GM21825 (cell line): ENCODE results near the gene AGPAT3.

Source experiments
- ATAC-seq: cut with Tn5 transposase; IDR thresholded peaks from one replicate; pipeline ENCODE4 v1.9.1; 2021; ENCODE audit warnings: mild to moderate bottlenecking, moderate library complexity; ENCODE audit not compliant: unreplicated experiment

AGPAT3 gene

DNA sequence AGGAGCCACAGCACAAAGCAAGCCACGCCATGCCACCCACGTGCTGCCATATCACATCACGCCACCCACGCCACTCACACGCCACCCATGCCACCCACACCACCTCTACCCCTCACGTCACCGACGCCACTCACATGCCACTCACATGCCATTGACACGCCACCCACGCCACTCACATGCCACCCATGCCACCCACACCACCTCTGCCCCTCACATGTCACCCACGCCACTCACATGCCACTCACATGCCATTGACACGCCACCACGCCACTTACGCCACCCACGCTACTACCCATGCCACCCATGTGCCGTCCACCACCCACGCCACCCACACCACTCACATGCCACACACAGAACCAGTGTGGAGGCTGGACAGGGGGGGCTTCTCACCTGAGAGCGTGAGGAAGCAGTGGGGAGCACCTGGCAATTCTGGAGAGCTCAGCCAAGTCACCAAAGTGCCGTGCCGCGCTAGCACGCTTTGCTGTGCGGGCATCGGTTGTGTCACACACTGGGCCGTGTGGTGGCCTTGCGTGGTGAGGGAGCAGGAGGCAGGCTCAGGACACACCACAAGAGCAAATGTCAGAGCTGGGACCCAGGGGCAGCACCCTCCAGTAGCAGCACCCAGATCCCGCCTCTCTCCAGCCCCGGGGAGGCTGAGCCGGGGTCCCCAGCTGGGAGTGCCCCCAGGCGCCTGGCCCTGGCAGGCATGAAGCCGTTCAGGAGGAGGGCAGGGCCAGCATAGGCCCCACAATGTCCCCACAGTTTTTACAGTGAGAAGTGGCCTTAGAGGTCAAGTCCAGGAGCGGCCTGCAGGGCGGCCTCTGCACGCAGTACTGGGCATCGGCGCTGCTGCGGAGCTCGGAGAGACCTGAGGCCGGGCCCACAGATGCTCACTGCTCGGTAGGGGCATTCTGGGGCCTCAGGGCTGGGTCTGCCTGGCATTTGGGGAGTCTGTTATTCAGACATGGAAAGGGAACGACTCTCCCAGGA is 70.0 kb downstream of the AGPAT3 start:
- ATAC-seq = no peak

DNA sequence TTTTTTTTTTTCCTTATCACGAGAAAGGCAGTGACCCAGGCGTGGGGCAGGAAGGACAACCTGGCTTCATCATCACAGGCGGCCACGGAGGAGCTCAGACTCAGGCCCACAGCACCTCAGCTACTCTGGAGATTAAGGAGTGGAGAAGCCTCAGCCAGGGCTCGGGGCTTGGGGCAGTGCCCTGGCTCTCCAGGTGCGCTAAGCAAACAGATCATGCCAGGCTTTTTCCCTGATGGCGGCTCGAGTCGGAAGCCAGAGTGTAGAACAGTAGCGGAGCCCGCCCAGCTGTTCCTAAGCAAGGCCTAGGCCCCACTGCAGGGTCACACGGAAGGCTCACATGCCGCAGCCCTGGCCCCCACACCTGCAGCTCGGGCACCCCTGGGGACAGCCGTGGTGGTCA is 70.7 kb downstream of the AGPAT3 start:
- no peak for ATAC-seq

DNA sequence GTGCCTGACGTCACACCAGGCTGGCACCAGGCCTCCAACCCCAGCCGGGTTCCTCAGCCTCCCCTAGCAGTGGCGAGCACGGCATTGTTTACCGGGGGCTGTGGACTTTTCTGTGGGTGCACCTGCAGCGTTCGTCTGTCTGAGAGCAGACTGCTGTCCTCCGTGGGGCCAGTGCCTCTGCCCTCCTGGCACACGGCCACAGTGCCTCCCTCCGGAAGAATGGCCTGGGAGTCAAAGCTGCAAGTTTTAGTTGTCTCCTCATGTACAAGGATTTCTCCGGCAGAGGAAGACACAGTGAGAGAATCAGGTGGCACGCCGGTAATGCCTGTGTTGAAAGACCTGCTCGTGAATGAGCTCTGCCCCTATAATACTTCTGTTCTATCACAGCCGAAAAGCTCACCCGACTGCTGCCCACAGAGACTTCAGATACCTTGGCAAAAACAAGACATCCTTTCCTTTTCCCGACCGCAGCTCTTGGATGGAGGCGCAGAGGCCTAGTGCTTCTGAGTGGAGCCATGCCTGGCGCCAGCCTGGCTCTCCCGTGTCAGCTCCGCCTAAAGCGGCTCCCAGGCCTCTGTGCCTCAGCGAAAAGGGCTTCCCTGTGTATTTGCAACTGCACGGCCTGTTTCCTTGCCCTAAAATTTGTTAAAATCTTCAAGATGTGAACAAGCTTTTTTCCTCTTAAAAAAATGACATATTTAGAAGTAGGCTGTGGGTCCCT is 71.4 kb downstream of the AGPAT3 start:
- no peak for ATAC-seq

DNA sequence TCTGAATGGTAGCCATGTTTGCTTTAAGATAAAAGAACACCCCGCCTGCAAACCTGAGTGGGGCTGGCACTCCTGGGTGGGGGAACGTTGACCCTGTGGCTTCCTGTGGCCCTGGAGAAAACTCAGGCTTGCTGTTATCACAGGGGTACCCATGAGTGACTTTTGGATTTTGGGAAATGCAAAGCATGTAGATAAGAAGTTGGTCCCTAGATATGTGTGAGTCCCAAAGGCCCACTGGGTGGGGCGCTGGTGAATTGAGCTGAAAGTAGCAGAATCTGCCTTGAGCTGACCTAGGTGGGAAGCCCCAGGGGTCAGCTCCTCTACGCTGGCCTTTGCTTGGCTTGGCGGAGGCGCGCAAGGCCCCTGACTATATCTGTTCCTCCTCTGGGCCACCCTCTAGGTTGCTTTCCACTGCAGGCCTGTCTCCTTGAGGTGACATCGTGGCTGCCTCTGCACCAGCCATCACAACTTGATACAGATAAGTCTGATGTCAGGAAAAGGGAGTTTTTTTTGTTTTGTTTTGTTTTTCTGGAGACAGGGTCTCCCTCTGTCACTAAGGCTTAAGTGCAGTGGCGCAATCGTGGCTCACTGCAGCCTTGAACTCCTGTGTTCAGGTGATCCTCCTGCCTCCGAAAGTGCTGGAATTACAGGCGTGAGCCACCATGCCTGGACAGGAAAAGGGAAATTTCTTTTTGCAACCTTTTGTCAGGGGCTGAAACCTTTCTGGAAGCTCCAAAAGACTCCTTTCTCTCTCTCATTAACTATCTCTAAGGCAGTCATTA is 72.2 kb downstream of the AGPAT3 start:
- ATAC-seq = no peak

DNA sequence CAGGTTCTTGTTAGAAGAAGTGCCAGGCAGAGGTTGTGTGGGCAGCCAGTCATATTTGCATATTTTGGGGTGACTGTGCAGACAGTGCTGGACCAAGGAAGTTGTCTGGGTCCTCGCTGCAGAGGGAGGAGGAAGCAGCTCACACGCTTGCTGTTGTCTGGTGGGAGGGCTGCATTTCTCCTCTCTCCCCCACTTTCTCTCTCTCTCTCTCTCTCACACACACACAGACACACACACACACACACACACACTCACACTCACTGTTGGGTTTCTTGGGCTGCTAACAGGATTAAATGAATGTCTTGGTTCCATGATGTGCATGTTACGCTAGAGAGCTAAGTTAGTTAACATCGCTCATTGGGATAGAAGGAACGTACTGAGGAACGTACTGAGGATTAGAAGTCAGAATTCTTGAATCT is 72.9 kb downstream of the AGPAT3 start:
- peak; percentile 37 for ATAC-seq

DNA sequence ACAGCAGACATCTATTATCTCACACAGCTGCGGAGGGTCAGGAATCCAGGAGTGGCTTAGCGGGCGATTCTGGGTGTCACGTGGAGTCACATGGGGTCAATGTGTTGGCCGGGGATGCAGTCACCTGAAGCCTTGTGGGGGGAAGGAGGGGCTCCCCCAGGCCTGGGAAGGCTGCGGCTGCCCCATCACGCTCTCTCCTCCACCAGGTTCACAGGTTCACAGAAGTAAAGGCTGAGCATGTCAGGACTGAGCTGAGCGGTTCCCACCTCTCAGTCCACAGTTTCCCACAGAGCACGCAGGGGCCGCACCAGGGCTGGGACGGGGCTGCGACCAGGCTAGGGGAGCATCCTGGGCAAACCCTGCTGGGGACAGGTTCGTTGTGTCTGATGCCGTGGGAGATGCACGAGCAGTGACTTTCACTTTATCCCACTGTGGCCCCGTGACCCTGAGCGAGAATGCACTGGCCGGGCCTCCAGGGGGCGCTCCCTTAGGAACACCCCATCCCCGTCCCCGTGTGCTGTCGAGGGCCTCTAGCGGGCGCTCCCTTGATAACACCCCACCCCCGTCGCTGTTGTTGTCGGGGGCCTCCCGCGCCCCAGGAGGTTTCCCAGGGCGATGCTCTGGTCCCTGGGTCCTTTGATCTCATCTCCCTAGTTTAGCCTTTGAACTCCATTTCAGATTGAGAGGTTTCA is 73.9 kb downstream of the AGPAT3 start:
- peak; percentile 71 for ATAC-seq

DNA sequence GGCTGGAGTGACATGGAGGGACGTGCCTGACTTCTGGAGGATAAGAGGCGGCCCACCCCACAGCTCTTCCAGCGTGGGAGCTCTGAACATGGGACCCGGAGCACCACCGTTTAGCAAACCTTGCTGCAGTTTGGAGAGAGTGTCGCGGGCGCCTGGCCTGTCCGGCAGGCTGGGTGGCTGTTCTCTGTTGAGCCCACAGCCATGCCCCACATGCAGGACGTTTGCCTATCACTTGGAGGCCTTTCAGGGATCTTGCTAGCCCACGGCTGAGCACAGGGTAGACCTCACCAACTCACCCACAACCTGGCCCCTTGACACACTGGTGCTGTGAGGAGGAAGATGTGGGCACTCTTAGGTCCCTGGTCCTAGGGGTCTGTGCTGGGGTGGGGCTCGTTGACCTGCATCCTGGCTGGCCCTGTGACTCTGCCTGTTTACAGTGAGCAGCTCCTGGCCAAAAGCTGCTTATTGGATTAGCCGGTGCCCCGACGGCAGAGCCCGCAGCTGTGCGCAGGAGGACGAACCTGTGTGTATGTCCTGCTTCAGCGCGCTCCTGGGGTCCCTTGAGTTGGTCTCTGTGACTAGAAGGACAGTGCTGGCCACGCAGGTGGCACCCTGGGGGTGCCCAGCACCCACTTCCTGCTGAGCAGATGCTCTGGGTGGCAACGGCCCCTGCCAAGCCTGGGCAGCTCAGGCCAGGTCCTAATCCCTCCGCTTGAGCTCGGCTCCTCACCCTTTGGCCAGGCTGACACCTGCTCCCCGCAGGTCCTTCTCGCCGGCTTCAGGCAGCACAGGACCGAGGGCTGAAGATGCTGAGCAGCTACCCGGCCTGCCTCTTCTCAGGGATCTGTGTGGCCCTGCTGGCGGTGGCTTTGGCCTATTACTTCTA is 74.7 kb downstream of the AGPAT3 start:
- no peak for ATAC-seq

DNA sequence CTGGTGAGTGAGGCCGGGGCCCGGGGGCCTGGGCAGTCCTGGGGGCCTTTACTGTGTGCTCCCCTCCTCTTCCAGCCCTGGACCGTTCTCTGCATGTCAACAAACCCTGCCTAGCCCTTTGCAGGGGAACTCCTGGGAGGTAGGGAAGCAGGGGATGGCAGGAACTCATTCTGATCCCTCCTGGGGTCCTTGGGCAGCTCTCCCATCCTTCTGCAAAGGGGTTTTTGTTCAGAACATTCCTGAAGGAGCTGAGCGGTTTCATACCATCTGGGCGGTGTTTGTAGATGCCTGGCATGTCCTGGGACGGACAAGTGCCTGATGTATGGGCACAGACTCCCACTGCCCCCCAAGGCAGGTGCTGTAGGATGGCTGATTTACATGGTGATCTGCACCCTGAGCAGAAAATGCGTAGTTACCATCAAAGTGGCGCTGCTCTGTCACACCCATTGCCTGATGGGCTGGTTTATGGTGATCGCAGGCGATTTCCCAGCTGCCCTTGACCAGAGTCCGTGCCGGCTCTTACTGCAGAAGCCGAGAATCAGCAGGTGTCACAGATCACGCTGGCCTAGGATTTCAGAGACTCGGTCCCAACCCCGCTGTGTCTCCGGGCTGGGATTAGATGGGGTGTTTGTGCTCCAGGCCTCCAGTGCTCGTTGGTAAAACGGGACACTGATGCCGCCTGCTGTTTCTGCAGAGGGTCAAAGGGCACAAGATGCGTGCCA is 75.5 kb downstream of the AGPAT3 start:
- no peak for ATAC-seq

DNA sequence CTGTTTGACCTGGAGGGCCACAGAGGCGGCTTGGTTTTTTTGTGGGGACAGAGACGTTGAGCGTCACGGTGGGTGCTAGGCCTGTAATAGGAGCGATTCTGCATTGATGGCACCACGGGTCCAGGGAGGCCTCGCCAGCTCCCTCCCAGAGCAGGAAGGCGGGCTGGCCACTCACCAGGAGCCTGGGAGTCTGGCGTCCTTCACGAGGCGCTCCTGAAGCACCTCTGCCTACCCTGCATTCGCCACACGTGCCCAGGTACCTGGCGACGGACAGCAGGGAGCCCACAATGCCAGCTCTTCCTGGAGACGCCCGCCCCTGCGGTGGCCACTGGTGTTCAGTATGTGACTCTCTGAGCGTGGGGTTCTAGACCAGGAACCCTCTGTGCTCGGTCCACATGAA is 77.2 kb downstream of the AGPAT3 start:
- ATAC-seq = no peak

DNA sequence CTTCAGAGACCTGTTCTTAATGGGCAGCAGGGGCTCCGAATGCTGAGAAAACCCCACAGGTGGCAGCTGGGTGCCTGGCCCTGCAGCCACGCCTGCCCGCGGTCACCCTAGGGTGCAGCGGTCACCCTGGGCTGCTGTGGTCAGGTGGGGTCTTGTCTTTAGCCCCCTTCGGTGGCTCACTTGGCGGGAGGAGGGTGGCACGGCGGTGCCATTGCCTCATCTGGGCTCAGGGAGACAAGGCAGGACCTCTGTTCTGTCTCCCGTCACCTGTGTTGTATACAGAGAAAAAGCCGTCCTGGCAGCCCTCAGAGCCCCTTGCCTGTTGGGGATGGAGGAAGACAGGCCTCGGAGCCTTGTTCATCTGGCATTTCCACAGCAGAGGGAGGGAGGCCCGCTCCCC is 77.6 kb downstream of the AGPAT3 start:
- ATAC-seq = no peak

DNA sequence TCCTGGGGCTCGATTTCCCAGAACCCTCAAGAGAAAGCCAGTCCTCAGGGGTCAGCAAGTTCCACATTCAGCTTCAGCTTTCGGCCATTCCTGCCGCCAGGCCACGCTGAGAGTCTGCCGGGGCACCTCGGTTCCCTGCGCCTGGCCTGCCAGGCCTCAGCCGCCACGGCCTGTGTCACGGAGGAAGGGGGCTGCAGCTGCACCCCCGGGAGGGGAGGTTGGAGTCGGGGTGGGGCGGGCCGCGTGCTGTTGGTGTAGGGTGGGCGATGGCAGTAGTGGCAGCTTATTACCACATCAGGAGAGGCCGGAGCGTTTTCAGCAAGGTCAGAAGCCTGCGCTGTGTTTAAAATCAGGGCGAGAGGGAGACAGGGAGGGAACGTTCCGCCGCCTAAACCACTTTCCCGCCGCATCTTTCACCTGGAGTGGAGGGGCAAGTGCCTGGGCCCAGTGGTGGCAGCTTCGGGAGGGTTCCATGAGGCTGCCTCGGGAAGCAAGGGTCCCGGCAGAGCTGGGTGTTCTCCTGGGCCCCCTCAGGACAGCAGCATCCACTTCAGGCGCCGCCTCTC is 78.6 kb downstream of the AGPAT3 start:
- no peak for ATAC-seq

DNA sequence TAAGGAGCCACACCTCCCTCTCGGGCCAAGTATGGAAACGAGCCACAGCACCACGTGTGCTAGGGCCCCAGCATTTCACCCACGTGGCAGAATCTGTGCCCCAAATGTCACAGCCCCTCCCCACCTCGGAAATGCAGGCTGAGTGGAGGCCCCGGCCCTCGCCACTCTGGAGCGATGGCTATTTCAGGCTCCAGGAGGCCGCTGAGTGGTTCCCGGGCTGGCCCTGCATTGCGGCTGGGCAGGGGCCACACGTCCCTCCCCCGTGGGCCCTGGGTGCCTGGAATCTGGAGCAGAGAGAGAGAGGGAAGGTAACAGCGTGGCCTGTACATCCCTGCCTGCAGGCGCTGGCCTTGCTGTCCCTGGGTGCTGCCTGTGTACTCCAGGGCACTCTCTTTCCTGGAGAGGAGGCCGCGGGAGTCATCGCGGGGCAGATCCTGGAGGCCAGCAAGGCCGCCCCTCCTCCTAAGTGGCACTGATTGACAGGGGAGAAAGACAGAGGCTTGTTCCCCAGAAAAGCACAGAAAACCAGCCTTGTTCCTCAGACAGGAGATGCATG is 79.1 kb downstream of the AGPAT3 start:
- no peak for ATAC-seq

DNA sequence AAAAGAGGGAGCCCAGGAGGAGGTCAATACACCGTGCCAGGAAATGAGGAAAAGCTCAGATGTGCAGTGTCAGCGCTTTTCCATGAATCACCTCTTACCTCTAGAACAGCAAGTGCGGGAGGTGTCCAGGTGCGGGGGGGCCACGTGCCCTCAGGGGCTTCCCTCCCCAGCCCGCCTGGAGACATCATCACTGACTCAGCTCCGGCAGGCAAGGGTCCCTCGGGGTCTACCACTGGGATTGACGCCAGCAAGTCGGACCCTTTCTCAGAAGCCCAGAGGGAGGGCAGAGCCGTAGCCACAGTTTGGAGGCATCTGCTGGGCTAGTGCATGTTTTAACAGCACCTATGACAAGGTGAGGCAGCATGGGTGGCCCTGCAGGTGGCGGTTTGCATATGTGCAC is 79.7 kb downstream of the AGPAT3 start:
- ATAC-seq = no peak

DNA sequence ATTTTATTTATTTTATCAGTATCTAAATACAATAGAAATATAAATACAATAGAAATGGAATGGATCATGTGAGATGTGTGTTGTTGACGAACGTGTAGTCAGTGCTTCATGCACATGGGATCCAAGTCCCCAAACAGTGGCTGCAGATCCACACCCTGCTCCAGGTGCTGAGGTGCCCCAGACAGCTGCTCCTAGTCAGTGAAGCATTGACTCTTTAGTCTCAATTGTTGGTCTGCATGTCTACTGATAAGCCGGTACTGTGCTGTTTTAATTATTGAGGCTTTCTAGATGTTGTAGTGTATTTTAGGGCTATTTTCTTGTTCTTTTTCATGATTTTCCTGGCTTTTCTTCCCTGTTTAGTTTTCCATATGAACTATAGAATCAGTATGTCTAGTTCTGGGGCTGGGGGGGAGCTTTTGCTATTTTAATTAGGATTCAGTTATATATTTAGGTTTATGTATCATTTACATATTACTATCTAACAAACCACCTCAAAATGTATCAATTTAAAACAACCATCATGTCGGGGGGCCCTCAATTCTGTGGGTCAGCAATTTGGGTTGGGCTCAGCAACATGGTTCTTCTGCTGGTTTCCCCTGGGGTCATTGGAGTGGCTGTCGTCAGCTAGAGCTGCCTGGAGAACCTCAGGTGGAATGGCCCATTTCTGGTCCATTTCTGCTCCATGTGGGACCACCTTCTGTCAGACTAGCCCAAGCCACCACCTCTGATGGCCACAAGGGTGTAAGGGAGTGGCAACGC is 83.9 kb downstream of the AGPAT3 start:
- no peak for ATAC-seq

DNA sequence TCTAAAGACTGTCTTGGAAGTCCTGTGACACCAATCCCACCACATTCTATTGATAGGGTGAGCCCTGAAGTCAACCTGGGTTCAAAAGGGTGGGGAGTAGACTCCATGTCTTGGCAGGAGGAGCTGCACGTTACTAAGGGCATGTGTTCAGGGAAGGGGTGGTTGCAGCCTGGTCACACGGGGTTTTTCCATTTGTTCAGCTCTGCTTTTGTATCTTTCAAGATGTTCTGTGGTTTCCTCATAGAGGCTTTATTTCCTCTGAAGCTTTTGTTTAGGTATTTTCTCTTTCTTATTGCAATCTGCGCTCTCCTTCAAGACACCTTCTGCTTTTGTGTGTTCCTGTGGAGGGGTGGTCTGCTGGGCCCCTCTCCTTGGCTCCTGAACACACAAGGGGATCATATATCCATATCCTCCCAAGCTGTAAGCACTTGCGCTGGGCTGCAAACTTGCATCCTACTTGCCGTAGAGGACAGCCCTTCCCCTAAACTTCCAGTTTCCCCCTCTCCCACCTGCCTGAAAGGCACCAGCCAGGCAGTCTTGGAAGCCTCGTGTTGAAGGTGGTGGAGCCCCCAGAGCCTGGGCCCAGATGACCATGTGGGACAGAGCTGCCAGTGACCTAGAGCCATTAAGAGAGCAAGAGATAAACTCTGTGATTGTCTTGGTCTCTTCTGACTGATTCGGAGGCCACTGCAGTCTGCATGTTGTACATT is 84.6 kb downstream of the AGPAT3 start:
- no peak for ATAC-seq

DNA sequence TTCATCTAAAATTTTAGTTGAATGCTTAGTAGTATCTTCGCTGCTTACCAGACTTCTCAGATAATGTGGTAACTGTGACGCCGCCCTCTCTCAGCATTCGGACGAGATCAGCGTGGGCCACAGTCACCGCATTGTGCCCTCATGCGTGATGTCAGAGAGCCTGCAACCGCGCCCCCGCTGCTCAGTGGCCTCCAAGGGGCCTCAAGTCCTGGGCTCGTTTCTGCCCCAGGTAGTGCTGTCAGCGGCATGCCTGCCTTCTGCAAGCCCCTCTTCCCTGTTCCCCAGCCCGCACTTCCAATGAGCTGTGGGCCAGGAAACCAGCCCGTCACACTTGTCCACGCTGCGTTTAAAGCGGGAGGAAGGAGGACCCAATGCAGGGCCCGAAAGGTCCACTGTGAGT is 85.5 kb downstream of the AGPAT3 start:
- ATAC-seq = no peak

DNA sequence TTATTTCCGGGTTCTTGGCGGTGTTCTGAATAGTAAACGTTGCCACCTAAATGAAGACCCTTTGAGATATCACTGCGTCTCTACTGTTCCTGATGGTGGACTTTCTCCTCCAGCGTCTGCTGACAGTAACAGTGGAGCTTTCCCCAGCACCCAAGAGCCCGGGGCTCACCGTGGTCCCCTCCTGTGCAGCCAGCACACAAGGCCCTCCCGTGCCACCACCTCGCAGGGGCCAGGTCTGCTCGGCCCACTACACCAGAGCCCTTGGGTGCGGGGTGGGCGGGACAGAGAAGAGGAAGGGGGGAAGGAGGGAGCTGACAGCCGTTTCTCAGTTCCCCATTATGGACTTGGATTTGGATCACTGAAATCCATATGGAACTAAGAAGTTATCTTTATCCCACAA is 85.9 kb downstream of the AGPAT3 start:
- ATAC-seq = no peak
